HG03097 (cell line): ENCODE results near the gene GCA.

Source experiments
- ATAC-seq: cut with Tn5 transposase; IDR thresholded peaks from one replicate; pipeline ENCODE4 v1.9.1; 2021; ENCODE audit not compliant: unreplicated experiment, low FRiP score

Gene GCA

DNA sequence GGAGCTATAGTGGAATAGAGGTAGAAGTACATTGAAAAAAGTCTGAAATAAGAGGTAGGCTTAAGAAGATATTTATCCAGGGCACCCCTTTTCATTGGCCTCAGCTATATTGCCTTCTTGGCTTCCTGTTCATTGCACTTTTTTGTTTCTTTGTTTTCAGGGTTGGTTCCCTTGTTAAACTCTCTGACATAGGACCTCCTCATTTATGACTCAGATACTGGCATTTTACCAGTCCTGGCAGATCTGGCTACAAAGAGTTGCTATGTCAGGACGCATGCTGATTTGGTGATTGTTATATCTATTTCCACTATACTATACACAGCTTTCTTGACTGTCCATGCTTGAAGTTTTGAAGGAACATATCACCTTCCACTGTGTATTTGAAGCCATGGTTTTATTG, 60.0 kb downstream of the GCA start:
- ATAC-seq, result no peak
